ENCODE measurements around the gene RFC1.

DNA sequence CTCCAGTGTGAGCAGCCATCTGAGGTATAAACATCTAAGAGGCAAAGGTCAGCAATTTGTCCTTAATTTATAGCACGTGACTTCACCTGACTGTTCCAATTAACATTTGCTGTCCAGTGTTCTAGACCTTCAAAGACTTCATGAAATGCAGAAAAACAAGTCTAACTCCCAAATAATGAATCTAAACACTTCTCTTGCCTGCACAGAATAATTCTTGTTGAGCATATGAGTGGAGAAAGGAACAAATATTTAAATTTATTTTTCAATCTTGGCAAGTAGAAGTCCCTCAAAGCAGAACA lies 12.0 kb downstream of the RFC1 start:
- TF ChIP-seq, protein P1, sequence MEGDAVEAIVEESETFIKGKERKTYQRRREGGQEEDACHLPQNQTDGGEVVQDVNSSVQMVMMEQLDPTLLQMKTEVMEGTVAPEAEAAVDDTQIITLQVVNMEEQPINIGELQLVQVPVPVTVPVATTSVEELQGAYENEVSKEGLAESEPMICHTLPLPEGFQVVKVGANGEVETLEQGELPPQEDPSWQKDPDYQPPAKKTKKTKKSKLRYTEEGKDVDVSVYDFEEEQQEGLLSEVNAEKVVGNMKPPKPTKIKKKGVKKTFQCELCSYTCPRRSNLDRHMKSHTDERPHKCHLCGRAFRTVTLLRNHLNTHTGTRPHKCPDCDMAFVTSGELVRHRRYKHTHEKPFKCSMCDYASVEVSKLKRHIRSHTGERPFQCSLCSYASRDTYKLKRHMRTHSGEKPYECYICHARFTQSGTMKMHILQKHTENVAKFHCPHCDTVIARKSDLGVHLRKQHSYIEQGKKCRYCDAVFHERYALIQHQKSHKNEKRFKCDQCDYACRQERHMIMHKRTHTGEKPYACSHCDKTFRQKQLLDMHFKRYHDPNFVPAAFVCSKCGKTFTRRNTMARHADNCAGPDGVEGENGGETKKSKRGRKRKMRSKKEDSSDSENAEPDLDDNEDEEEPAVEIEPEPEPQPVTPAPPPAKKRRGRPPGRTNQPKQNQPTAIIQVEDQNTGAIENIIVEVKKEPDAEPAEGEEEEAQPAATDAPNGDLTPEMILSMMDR (IDR thresholded peaks at IDR 0.05; ENCODE audit: low read depth, low read length, poor library complexity, severe bottlenecking): no peak
- no peak for TF ChIP-seq EZH2phosphoT487 (IDR thresholded peaks at IDR 0.05; ENCODE audit: borderline replicate concordance, low read length)
